Activated CD4-positive, alpha-beta T cell treated with anti-CD3 and anti-CD28 coated beads, Interleukin-2, amount 50 U/mL, for 16 hours (primary cell): ENCODE data around the gene CFD.
"Not testable (repeated sequence)": the region's sequence is repeated elsewhere in the genome, so short reads cannot be mapped to it uniquely, and the experiment has no call there.

Source experiments
- DNase-seq: peaks from one replicate; pipeline ENCODE4 v3.0.0-alpha.2; 2020

The CFD gene

GRCh38 chr19:873561-874041 is 14.1 kb downstream of the CFD start:
- no peak for DNase-seq

GRCh38 chr19:875265-875879 is 15.9 kb downstream of the CFD start:
- DNase-seq = no peak

DNA sequence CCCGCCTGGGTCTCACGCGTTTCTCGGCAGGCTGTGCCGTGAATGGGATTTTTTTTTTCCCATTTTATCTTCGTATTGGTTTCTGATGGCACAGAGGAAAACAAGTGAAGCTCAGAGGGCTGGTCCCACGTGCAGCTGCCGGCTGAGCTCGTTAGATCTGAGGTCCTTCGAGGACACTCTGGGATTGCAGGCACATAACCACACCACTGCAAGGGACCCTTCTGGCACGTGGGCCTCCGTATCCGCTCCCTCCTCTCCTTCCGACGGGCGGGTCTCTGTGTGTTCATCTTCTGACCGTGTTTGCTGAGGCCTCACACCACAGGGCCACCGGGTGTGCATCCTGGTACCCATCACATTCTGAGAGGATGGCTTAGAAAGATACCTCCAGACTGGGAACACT is 16.6 kb downstream of the CFD start:
- DNase-seq = no peak

DNA sequence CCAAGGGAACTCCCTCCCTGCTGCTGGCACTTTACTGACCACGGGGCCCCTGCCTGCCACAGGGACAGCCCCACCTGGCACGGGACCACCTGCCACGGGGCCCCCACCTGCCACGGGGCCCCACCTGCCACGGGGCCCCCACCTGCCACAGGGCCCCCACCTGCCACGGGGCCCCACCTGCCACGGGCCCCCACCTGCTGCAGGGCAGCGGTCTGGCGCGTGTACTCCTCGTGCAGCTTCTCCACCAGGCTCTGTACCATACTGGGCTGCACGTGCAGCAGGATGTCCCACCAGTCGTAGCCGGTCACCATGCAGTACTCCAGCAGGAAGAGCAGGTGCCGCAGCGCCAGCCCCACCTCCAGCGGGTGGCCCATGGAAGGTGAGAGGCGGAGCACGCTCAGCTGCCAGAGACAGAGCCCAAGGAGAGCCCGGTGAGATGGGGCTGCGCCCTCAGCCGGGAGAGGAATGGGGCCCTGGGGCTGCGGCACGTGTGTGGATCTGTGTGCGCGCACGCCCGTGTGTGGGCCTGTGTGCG is 17.4 kb downstream of the CFD start:
- DNase-seq = no peak

DNA sequence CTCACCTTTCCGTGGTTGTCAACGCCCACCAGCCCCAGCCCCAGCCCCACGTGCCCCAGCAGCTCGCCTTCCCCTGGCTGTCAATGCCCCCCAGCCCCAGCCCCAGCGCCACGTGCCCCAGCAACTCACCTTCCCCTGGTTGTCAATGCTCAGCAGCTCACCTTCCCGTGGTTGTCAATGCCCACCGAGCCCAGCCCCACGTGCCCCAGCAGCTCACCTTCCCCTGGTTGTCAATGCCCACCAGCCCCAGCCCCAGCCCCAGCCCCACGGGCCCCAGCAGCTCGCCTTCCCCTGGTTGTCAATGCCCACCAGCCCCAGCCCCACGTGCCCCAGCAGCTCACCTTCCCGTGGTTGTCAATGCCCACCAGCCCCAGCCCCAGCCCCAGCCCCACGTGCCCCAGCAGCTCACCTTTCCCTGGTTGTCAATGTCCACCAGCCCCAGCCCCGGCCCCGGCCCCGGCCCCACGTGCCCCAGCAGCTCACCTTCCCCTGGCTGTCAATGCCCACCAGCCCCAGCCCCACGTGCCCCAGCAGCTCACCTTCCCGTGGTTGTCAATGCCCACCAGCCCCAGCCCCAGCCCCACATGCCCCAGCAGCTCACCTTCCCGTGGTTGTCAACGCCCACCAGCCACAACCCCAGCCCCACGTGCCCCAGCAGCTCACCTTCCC is 18.7 kb downstream of the CFD start:
- DNase-seq = not testable (repeated sequence)

DNA sequence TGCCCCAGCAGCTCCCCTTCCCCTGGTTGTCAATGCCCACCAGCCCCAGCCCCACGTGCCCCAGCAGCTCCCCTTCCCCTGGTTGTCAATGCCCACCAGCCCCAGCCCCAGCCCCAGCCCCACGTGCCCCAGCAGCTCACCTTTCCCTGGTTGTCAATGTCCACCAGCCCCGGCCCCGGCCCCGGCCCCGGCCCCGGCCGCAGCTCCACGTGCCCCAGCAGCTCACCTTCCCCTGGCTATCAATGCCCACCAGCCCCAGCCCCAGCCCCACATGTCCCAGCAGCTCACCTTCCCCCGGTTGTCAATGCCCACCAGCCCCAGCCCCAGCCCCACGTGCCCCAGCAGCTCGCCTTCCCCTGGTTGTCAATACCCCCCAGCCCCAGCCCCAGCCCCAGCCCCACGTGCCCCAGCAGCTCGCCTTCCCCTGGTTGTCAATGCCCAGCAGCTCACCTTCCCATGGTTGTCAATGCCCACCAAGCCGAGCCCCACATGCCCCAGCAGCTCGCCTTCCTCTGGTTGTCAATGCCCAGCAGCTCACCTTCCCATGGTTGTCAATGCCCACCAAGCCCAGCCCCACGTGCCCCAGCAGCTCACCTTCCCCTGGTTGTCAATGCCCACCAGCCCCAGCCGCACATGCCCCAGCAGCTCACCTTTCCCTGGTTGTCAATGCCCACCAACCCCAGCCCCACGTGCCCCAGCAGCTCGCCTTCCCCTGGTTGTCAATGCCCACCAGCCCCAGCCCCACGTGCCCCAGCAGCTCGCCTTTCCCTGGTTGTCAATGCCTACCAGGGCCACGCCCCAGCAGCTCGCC is 19.5 kb downstream of the CFD start:
- not testable (repeated sequence) for DNase-seq

GRCh38 chr19:879711-880438 is 20.4 kb downstream of the CFD start:
- DNase-seq = no peak

DNA sequence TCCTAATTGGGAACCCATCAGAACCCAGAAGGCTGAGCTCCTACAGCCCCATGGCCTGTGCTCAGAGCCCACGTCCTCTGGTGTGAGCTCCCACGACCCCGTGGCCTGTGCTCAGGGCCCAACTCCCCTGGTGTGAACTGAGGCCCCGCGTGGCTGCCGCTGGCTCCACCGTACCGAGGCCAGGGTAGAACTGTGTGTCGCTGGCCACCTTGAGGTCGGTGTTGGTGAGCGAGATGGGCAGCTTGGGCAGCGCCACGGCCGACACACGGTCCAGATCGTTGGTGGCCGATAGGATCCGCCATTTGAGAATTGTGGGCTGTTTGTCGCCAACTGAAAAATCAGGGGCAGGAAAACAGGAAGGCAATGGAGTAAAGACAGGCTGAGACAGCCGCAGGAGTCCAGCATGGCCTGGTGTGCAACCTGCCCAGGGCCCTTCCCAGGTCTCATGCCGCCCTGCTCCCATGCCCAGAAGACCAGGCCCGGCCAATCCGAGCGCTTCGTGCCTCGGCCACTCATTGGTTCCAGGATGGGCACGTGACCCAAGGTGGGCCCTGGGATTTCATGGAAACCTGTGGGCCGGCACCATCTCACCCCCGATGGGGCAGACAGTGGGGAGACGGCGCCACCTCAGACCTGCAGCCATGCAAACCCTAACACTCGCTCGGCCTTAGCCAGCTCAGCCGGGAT is 22.1 kb downstream of the CFD start:
- no peak for DNase-seq

DNA sequence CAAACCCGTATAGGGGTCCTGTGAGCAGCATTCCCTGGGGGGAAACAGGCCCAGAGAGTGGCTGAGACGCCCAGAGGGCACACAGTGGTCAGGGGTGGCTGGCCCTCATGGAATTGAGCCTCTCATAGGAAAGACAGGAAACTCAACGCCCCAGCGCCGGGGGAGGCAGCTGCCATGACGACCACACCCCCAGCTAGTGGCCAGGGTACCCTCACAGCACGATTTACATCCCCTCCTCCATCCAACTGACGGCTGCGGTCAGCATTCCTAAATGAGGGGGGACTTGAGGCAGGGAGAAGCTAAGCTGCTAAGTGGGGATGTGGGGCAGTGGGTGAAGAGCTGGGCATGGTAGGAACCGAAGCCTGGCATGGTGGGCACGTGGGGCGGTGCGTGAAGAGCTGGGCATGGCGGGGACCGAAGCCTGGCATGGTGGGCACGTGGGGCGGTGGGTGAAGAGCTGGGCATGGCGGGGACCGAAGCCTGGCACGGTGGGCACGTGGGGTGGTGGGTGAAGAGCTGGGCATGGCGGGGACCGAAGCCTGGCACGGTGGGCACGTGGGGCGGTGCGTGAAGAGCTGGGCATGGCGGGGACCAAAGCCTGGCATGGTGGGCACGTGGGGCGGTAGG is 23.5 kb downstream of the CFD start:
- DNase-seq = no peak

DNA sequence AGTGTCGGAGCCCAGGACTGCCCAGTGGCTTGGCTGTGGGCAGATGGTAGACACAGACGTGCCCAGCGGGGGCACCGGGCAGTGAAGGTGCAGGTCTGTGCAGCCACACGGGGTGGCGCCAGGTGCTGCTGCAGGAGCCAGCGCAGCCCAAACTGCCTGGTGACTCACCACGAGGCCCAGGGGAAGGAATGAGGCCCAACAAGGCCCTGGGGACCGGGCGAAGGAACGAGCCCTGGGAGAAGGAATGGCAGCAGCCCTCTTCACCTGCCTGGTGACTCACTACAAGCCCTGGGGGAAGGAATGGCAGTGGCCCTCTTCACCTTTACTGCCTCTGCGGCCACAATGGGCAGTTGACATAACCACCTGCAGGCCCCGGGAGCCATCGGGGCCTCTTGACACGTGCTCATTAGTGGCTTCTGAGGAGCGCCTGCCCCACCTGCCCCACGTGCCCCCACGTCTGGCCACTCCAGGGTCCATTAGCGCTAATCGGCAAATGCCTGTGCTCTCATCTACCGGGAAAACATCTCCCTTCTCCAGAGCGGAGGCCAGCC is 24.3 kb downstream of the CFD start:
- no peak for DNase-seq

- DNase-seq = no peak
These were observed 25.2 kb downstream of the CFD start for GRCh38 chr19:884420-885211.

DNA sequence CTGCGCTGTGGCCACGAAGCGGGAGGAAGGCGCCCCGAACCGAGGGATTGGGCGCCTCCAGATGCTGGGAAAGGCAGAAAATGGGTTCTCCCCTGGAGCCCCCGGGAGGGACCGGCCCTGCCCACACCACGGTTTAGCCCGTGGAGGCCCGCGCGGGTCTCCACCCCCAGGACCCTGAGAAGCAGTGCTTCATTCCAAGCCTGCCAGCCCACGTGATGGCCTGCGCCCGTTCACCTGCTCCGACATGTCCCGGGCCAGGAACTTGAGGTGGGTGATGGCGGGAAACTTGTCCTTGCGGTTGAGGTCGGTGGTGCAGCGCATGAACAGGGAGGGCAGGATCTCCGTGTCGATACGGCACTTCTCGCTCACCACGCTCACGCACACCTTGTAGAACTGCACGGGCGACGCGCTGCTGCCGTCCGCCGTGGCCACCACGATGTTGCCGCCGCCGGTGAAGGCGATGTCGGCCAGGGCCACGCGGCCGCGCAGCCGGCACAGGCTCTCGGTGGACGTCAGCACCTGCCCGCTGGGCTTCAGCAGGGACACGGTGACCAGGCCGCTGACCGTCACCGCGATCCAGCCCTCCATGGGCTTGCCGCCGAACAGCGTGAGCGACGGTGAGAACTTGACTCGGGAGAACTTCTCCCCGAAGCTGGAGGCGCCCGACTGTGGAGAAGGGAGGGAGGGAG is 26.2 kb downstream of the CFD start:
- DNase-seq = no peak

- no peak for DNase-seq
These were observed 27.6 kb downstream of the CFD start for GRCh38 chr19:887072-887471.

- DNase-seq = no peak
These were observed 28.1 kb downstream of the CFD start for GRCh38 chr19:887599-887998.

GRCh38 chr19:888581-889385 is 29.3 kb downstream of the CFD start:
- DNase-seq = no peak

- no peak for DNase-seq
These were observed 30.3 kb downstream of the CFD start for GRCh38 chr19:889662-890295.

GRCh38 chr19:890831-891230 is 31.4 kb downstream of the CFD start:
- no peak for DNase-seq

DNA sequence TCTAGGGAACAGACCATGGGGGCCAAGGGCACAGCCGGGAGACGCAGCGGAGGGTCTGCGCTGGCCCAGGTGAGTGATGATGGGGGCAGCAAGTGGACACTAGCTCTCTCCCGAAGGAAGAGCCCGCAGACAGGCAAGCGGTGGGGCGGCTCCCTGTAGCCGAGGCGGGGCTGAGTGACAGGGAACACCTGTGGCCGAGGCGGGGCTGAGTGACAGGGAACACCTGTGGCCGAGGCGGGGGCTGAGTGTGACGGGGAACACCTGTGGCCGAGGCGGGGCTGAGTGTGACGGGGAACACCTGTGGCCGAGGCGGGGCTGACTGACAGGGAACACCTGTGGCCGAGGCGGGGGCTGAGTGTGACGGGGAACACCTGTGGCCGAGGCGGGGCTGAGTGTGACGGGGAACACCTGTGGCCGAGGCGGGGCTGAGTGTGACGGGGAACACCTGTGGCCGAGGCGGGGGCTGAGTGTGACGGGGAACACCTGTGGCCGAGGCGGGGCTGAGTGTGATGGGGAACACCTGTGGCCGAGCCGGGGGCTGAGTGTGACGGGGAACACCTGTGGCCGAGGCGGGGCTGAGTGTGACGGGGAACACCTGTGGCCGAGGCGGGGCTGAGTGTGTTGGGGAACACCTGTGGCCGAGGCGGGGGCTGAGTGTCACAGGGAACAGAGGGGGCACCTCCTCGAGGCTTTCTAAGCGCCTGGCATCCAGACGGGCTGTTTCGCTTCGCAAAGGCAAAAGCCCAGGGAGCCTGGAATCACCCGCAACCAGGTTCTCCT is 32.1 kb downstream of the CFD start:
- not testable (repeated sequence) for DNase-seq
